Smooth muscle cell (in vitro differentiated cells): ENCODE data around the gene SLCO2B1. TPM values are rescaled to one million over a fixed set of nuclear protein-coding genes. Genes with fewer than 3 reads are reported as not detected.

Experiments
- DNase-seq: peaks from one replicate; lab custom pipeline; 2025; ENCODE audit not compliant: unreplicated experiment; lab: John Stamatoyannopoulos, UW
- H2AFZ ChIP-seq: fragments of 200-600 bp; sonication (generic); 2 replicates; pipeline ENCODE4 v1.6.0; 2016; ENCODE audit warnings: antibody characterized with exemption, low read depth, mild to moderate bottlenecking
- H3F3A ChIP-seq: fragments of 200-600 bp; sonication (generic); 2 replicates; pipeline ENCODE4 v1.6.0; 2017; ENCODE audit warnings: antibody characterized with exemption, low read depth
- H3K27ac ChIP-seq: fragments of 200-600 bp; sonication (generic); 2 replicates; pipeline ENCODE4 v1.5.1; 2016; ENCODE audit warnings: low read depth, mild to moderate bottlenecking
- H3K27me3 ChIP-seq: fragments of 200-600 bp; sonication (generic); 2 replicates; pipeline ENCODE4 v1.6.1; 2016; ENCODE audit warnings: low read depth, mild to moderate bottlenecking
- H3K36me3 ChIP-seq: fragments of 200-600 bp; sonication (generic); 2 replicates; pipeline ENCODE4 v1.5.1; 2016; ENCODE audit warnings: low read depth
- H3K4me1 ChIP-seq: fragments of 200-600 bp; sonication (generic); 2 replicates; pipeline ENCODE4 v1.5.1; 2016; ENCODE audit warnings: low read depth
- H3K4me2 ChIP-seq: fragments of 200-600 bp; sonication (generic); 2 replicates; pipeline ENCODE4 v1.6.0; 2016; ENCODE audit warnings: mild to moderate bottlenecking
- H3K4me3 ChIP-seq: fragments of 200-600 bp; sonication (generic); 2 replicates; pipeline ENCODE4 v1.5.1; 2016; ENCODE audit warnings: mild to moderate bottlenecking
- H3K79me2 ChIP-seq: fragments of 200-600 bp; sonication (generic); 2 replicates; pipeline ENCODE4 v1.6.0; 2016; ENCODE audit warnings: low read depth, mild to moderate bottlenecking
- H3K9ac ChIP-seq: fragments of 200-600 bp; sonication (generic); 2 replicates; pipeline ENCODE4 v1.6.0; 2016; ENCODE audit warnings: low read depth
- H3K9me3 ChIP-seq: fragments of 200-600 bp; sonication (generic); replicated peaks from 2 replicates; pipeline ENCODE4 v1.5.1; 2016; ENCODE audit warnings: low read depth
- H4K20me1 ChIP-seq: fragments of 200-600 bp; sonication (generic); 2 replicates; pipeline ENCODE4 v1.6.0; 2016; ENCODE audit warnings: low read depth
- WGBS: methylation state at CpG from one replicate; pipeline ENCODE4 v1.1.7; 2016; ENCODE audit warnings: low lambda C conversion rate; 5-methylcytosine and 5-hydroxymethylcytosine counted together
- polyA plus RNA-seq: library from polyadenylated mRNA; unstranded; fragments of >200 nt; fragmentation: Nextera tagmentation; extraction: Ambion mirVana; gene quantifications from 2 replicates; pipeline ENCODE4 v1.2.1, GENCODE V29; 2016
- total RNA-seq: library from RNA; depleted of rRNA; stranded (reverse); fragments of >200 nt; gene quantifications from 2 replicates; pipeline ENCODE4 v1.2.3, GENCODE V29; 2014
- TF ChIP-seq, protein P1 (sequence below): fragments of 200-600 bp; sonication (generic); IDR thresholded peaks from 2 replicates; pipeline ENCODE4 v1.5.1; 2017; ENCODE audit warnings: borderline replicate concordance, mild to moderate bottlenecking, antibody characterized with exemption; ENCODE audit not compliant: insufficient read depth, poor library complexity, severe bottlenecking

SLCO2B1 gene
- total and polyA plus RNA-seq, 2 experiments from 2014 or later: 0.30 TPM; not detected in 1

DNA sequence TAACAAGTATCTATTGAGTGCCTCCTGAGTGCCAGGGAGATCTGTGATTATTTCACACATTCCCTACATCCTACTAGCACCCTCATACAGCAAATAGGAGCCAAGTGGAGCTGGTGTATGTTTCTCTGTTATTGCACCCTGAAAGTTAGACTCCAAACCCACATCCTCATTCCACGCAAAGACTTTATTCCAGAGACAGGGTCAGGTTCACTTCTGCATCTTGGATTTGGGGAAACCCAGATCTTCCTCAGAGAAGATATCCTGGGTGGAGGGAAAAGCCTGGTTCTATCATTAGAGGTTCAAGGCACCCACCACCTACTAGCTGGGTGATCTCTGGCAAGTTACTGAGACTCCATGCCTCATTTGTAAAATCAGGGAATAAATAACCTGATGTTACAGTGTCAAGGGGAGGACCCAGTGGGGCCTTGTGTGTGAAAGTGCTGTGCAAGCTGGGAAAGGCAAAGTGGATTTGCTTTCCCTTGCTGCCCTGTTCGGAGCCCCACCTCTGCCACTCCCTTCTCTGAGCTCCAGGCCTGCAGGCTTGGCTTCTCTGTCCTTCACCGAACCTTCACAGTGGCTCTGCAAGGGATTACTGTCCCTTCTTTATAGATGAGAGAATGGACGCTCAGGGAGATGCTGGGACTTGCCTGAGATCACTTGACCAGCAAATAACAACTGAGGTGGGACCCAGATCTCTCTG lies 991 bp upstream of the SLCO2B1 start:
- Histone ChIP-seq H3K36me3 (no peaks in the 10 kb centered on the region), H2AFZ (no peak overlapping the region), H3K4me2 (no peak overlapping the region), H4K20me1 (no peaks in the 10 kb centered on the region), H3F3A (no peaks in the 10 kb centered on the region), H3K27ac (no peak overlapping the region), H3K79me2 (no peaks in the 10 kb centered on the region), H3K9ac (no peak overlapping the region), H3K27me3 (no peaks in the 10 kb centered on the region), H3K4me1 (no peaks in the 10 kb centered on the region), H3K9me3 (no peaks in the 10 kb centered on the region), H3K4me3 (no peak overlapping the region)
- no peak for DNase-seq
- TF ChIP-seq, protein P1, sequence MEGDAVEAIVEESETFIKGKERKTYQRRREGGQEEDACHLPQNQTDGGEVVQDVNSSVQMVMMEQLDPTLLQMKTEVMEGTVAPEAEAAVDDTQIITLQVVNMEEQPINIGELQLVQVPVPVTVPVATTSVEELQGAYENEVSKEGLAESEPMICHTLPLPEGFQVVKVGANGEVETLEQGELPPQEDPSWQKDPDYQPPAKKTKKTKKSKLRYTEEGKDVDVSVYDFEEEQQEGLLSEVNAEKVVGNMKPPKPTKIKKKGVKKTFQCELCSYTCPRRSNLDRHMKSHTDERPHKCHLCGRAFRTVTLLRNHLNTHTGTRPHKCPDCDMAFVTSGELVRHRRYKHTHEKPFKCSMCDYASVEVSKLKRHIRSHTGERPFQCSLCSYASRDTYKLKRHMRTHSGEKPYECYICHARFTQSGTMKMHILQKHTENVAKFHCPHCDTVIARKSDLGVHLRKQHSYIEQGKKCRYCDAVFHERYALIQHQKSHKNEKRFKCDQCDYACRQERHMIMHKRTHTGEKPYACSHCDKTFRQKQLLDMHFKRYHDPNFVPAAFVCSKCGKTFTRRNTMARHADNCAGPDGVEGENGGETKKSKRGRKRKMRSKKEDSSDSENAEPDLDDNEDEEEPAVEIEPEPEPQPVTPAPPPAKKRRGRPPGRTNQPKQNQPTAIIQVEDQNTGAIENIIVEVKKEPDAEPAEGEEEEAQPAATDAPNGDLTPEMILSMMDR: no peak
- 80% methylated on average over 4 of the region's 4 CpGs for WGBS

DNA sequence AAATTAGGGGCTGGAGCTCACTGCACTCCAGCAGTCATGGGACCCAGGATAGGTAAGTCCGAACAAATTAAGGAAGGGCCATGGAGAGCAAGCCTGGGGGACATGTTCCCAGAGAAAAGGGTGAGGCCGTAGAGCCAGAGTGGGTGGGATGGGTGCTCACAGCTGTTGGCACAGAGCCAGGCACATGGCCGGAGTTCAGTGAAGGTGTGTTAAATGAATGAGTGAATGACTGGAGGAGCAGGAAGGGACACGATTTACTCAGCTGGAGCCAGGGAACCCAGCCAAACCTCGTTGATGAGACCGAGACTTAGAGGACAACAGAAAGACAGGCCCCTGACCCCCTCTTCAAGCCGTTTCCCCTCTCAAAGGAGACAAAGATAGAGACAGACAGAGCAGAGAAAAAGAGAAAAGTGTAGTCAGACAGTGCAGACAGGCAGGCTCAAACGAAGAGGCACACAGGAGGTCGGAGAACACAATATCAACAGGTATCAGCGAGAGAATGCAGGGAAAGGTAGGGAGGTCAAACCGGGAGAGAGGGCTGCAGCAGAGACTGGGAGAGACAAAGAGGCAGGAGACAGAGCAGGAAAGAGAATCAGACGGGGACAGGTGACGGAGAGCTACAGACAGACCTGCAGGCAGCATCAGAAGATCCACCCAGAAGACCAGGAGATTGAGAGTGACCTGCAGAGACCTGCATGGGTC lies 590 bp downstream of the SLCO2B1 start:
- Histone ChIP-seq H3K4me3 (peak overlapping the region; percentile 20), H3K4me1 (no peaks in the 10 kb centered on the region), H3K79me2 (no peaks in the 10 kb centered on the region), H3K4me2 (no peak overlapping the region), H3K9ac (no peak overlapping the region), H3K9me3 (no peaks in the 10 kb centered on the region), H3F3A (no peaks in the 10 kb centered on the region), H3K27ac (no peak overlapping the region), H3K36me3 (no peaks in the 10 kb centered on the region), H2AFZ (no peak overlapping the region), H3K27me3 (no peaks in the 10 kb centered on the region), H4K20me1 (no peaks in the 10 kb centered on the region)
- 84% methylated on average over 13 of the region's 13 CpGs for WGBS
- TF ChIP-seq, protein P1: no peak
- no peak for DNase-seq

DNA sequence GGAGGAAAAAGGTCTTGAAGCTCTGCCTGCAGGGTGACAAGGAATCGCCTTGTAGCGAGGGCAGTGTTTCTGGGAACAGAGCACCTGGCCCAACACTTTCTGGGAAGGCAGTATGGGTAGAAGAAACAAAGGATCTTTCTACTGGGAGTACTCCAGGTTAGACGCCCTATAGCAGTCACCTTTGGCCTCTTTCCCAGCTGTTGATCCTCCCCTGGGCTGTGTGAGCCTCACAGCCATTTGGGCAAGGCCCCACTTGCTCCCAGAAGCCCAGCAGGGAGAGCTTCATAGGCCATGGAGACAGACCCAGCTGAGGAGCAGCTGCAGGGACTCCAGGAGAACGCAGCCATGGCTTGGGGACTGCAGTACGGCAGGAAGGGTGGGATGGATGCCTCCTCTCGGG lies 1.2 kb downstream of the SLCO2B1 start:
- Histone ChIP-seq H3K9me3 (no peaks in the 10 kb centered on the region), H3K4me3 (no peak overlapping the region), H4K20me1 (no peaks in the 10 kb centered on the region), H2AFZ (no peak overlapping the region), H3K27ac (no peak overlapping the region), H3K79me2 (no peaks in the 10 kb centered on the region), H3K27me3 (no peaks in the 10 kb centered on the region), H3K4me1 (no peaks in the 10 kb centered on the region), H3K4me2 (no peak overlapping the region), H3K36me3 (no peaks in the 10 kb centered on the region), H3F3A (no peaks in the 10 kb centered on the region), H3K9ac (no peak overlapping the region)
- WGBS: 93% methylated on average over 6 of the region's 6 CpGs
- DNase-seq: no peak
- TF ChIP-seq, protein P1: no peak
